H1 (cell line): ENCODE measurements around the gene ZDHHC1. TPM values are rescaled to one million over a fixed set of nuclear protein-coding genes. Genes with fewer than 3 reads are reported as not detected.

Experiments used
- CTCF ChIA-PET: fragments of 300-600 bp; sonication (Branson Sonifier 250); formaldehyde crosslinking; loops from one replicate; lab custom pipeline; 2021; ENCODE audit not compliant: partially characterized antibody; lab: Charles Lee
- POLR2A ChIA-PET: fragments of 300-600 bp; sonication (Branson Sonifier 250); formaldehyde crosslinking; loops from one replicate; lab custom pipeline; 2021; ENCODE audit warnings: inconsistent platforms; ENCODE audit not compliant: partially characterized antibody; lab: Charles Lee
- DNase-seq, 2 experiments: peaks; one replicate each; pipeline versions ENCODE4 v3.0.0 to v3.0.0-alpha.2; 2010 to 2022; ENCODE audit warnings: low spot score in 2 of 2, low read depth in 1 of 2, mixed read lengths in 1 of 2
- FAIRE-seq: peaks from 2 replicates; lab custom pipeline; 2011; peaks lifted over from hg19 to GRCh38; lab: Jason Lieb, UNC
- H2AFZ ChIP-seq: 2 replicates; pipeline ENCODE4 v1.8.1; 2012; ENCODE audit warnings: low read length, inconsistent platforms
- H2AK5ac ChIP-seq: 2 replicates; pipeline ENCODE4 v1.6.1; 2013; ENCODE audit warnings: low read depth, low read length
- H2BK120ac ChIP-seq: replicated peaks from 2 replicates; pipeline ENCODE3; 2013; ENCODE audit warnings: low read depth, low read length, inconsistent platforms
- H2BK12ac ChIP-seq: 2 replicates; pipeline ENCODE4 v1.6.1; 2013; ENCODE audit warnings: low read depth, low read length
- H2BK15ac ChIP-seq: 2 replicates; pipeline ENCODE4 v1.6.1; 2013; ENCODE audit warnings: low read length
- H2BK20ac ChIP-seq: 2 replicates; pipeline ENCODE4 v1.6.1; 2013; ENCODE audit warnings: low read length
- H2BK5ac ChIP-seq: 2 replicates; pipeline ENCODE4 v1.6.1; 2013; ENCODE audit warnings: low read depth, low read length
- H3K14ac ChIP-seq: 2 replicates; pipeline ENCODE4 v1.6.1; 2013; ENCODE audit warnings: inconsistent platforms; ENCODE audit not compliant: insufficient read length
- H3K18ac ChIP-seq: 2 replicates; pipeline ENCODE4 v1.6.1; 2013; ENCODE audit warnings: low read length; ENCODE audit errors: extremely low read depth
- H3K23ac ChIP-seq: 2 replicates; pipeline ENCODE4 v1.6.1; 2013; ENCODE audit warnings: inconsistent platforms; ENCODE audit not compliant: insufficient read length
- H3K23me2 ChIP-seq: 2 replicates; pipeline ENCODE4 v1.6.1; 2013; ENCODE audit warnings: low read depth, low read length
- H3K27ac ChIP-seq: 2 replicates; pipeline ENCODE4 v1.6.1; 2011; ENCODE audit warnings: low read depth, low read length, inconsistent platforms
- H3K27me3 ChIP-seq, 4 experiments: replicated peaks in 1 of 4; 1 replicate in 1 of 4; 2 replicates in 3 of 4; pipeline versions ENCODE4 v1.6.1 to v1.8.1; 2011 to 2013; ENCODE audit warnings: low read length in 3 of 4, mild to moderate bottlenecking in 3 of 4, inconsistent platforms in 2 of 4, mixed read lengths in 2 of 4, moderate library complexity in 1 of 4; ENCODE audit not compliant: control insufficient read depth in 3 of 4, insufficient read depth in 3 of 4; ENCODE audit errors: extremely low read depth in 1 of 4
- H3K36me3 ChIP-seq, 4 experiments: 2 replicates each; pipeline versions ENCODE4 v1.6.1 to v1.8.1; 2011 to 2013; ENCODE audit warnings: mild to moderate bottlenecking in 4 of 4, low read length in 3 of 4, moderate library complexity in 2 of 4, control low read depth in 1 of 4, inconsistent platforms in 1 of 4; ENCODE audit not compliant: insufficient read depth in 4 of 4, control insufficient read depth in 2 of 4
- H3K4ac ChIP-seq: replicated peaks from 2 replicates; pipeline ENCODE3; 2013; ENCODE audit warnings: low read length, low read depth, mixed read lengths, inconsistent platforms; ENCODE audit not compliant: insufficient read length
- H3K4me1 ChIP-seq, 4 experiments: replicated peaks in 1 of 4; 1 replicate in 1 of 4; 2 replicates in 3 of 4; pipeline versions ENCODE4 v1.6.1 to v1.8.1; 2011 to 2013; ENCODE audit warnings: low read length in 3 of 4, inconsistent platforms in 2 of 4, mixed read lengths in 1 of 4; ENCODE audit not compliant: insufficient read depth in 4 of 4, control insufficient read depth in 3 of 4
- H3K4me2 ChIP-seq, 2 experiments: 2 replicates each; pipeline versions ENCODE4 v1.6.1 to v1.8.1; 2011 to 2013; ENCODE audit warnings: low read depth in 2 of 2, low read length in 2 of 2, control low read depth in 1 of 2, inconsistent platforms in 1 of 2, mild to moderate bottlenecking in 1 of 2; ENCODE audit not compliant: insufficient read depth in 1 of 2
- H3K4me3 ChIP-seq, 4 experiments: fragments of 200-600, 300-600 bp in 1 of 4; sonication (generic), shearing (Covaris generic), sonication (Bioruptor Twin) in 1 of 4; 2 replicates each; pipeline versions ENCODE4 v1.5.1 to v1.8.1; 2011 to 2016; ENCODE audit warnings: low read length in 4 of 4, low read depth in 3 of 4, control low read depth in 2 of 4, inconsistent platforms in 2 of 4, mild to moderate bottlenecking in 2 of 4, mixed read lengths in 1 of 4, moderate library complexity in 1 of 4; ENCODE audit not compliant: insufficient read depth in 2 of 4; ENCODE audit errors: extremely low read depth in 1 of 4
- H3K56ac ChIP-seq: replicated peaks from 2 replicates; pipeline ENCODE3; 2013; ENCODE audit warnings: low read depth, mild to moderate bottlenecking, mixed read lengths, low read length, inconsistent platforms; ENCODE audit not compliant: insufficient read length
- H3K79me1 ChIP-seq: 2 replicates; pipeline ENCODE4 v1.6.1; 2013; ENCODE audit warnings: low read depth, low read length, control low read depth
- H3K79me2 ChIP-seq, 2 experiments: 2 replicates each; pipeline versions ENCODE4 v1.6.1 to v1.8.1; 2012 to 2013; ENCODE audit warnings: low read length in 2 of 2, mild to moderate bottlenecking in 2 of 2, inconsistent platforms in 1 of 2; ENCODE audit not compliant: insufficient read depth in 2 of 2, control insufficient read depth in 1 of 2
- H3K9ac ChIP-seq, 4 experiments: replicated peaks in 1 of 4; 1 replicate in 1 of 4; 2 replicates in 3 of 4; pipeline versions ENCODE4 v1.6.1 to v1.8.1; 2011 to 2013; ENCODE audit warnings: low read depth in 3 of 4, low read length in 3 of 4, control low read depth in 2 of 4, mild to moderate bottlenecking in 2 of 4, moderate library complexity in 2 of 4, inconsistent platforms in 1 of 4; ENCODE audit errors: extremely low read depth in 1 of 4
- H3K9me3 ChIP-seq, 2 experiments: 2 replicates each; pipeline versions ENCODE4 v1.6.1 to v1.8.1; 2012 to 2013; ENCODE audit warnings: mild to moderate bottlenecking in 2 of 2, moderate library complexity in 2 of 2, control low read depth in 1 of 2, inconsistent platforms in 1 of 2, low read depth in 1 of 2, low read length in 1 of 2, mixed read lengths in 1 of 2; ENCODE audit not compliant: insufficient read depth in 2 of 2
- H4K20me1 ChIP-seq, 2 experiments: replicated peaks in 1 of 2; 2 replicates each; pipeline versions ENCODE3 to v1.8.1; 2011 to 2013; ENCODE audit warnings: inconsistent platforms in 2 of 2, low read length in 2 of 2, mild to moderate bottlenecking in 1 of 2; ENCODE audit not compliant: insufficient read depth in 2 of 2, control insufficient read depth in 1 of 2
- H4K5ac ChIP-seq: 2 replicates; pipeline ENCODE4 v1.6.1; 2013; ENCODE audit warnings: low read length, low read depth, mixed read lengths, inconsistent platforms; ENCODE audit not compliant: insufficient read length
- H4K8ac ChIP-seq: 2 replicates; pipeline ENCODE4 v1.8.0; 2013; ENCODE audit warnings: mild to moderate bottlenecking, moderate library complexity, low read length, inconsistent platforms; ENCODE audit not compliant: insufficient read depth; ENCODE audit errors: extremely low read depth
- H4K91ac ChIP-seq: replicated peaks from 2 replicates; pipeline ENCODE3; 2013; ENCODE audit warnings: low read length, mixed read lengths, inconsistent platforms; ENCODE audit not compliant: insufficient read length
- CHD2 ChIP-seq: IDR thresholded peaks from 2 replicates; pipeline ENCODE4 v1.6.1; 2012; ENCODE audit warnings: low read length, improper control_type of control experiment
- CREB1 ChIP-seq: IDR thresholded peaks from 2 replicates; pipeline ENCODE4 v1.6.1; 2012; ENCODE audit warnings: inconsistent platforms
- E2F6 ChIP-seq: IDR thresholded peaks from 2 replicates; pipeline ENCODE4 v1.6.1; 2012; ENCODE audit warnings: inconsistent platforms
- EP300 ChIP-seq, 2 experiments: IDR thresholded peaks; 1 replicate in 1 of 2; 2 replicates in 1 of 2; pipeline ENCODE4 v1.6.1; 2011 to 2012; ENCODE audit warnings: low read depth in 2 of 2, low read length in 2 of 2, mild to moderate bottlenecking in 2 of 2, borderline replicate concordance in 1 of 2, inconsistent platforms in 1 of 2, moderate library complexity in 1 of 2
- HDAC2 ChIP-seq, 2 experiments: fragments of 300-600 bp in 1 of 2; sonication (generic) in 1 of 2; IDR thresholded peaks; 2 replicates each; pipeline ENCODE4 v1.6.1; 2011 to 2012; ENCODE audit warnings: low read depth in 2 of 2, low read length in 2 of 2, mild to moderate bottlenecking in 2 of 2, moderate library complexity in 2 of 2, borderline replicate concordance in 1 of 2, inconsistent platforms in 1 of 2
- HDAC6 ChIP-seq: IDR thresholded peaks from one replicate; pipeline ENCODE4 v1.7.1; 2012; ENCODE audit warnings: low read depth, mild to moderate bottlenecking, inconsistent platforms, low read length, moderate library complexity
- NANOG ChIP-seq: IDR thresholded peaks from 2 replicates; pipeline ENCODE4 v1.6.1; 2011; ENCODE audit warnings: low read length, low read depth, mild to moderate bottlenecking, inconsistent platforms; ENCODE audit not compliant: insufficient read depth, poor library complexity, severe bottlenecking
- POLR2AphosphoS5 ChIP-seq: IDR thresholded peaks from 2 replicates; pipeline ENCODE4 v1.6.1; 2011; ENCODE audit warnings: low read depth, low read length
- TEAD4 ChIP-seq: IDR thresholded peaks from 2 replicates; pipeline ENCODE4 v1.6.1; 2012; ENCODE audit warnings: low read depth, low read length, inconsistent platforms, mixed read lengths
- YY1 ChIP-seq: IDR thresholded peaks from 2 replicates; pipeline ENCODE4 v1.6.1; 2011; ENCODE audit warnings: low read depth, mild to moderate bottlenecking, low read length
- WGBS, 2 experiments: shearing (Covaris generic) in 1 of 2; methylation state at CpG; one replicate each; pipeline versions ENCODE4 v1.1.6 to v1.1.7; 2013 to 2015; ENCODE audit warnings: low lambda C conversion rate in 2 of 2, mixed read lengths in 2 of 2, inconsistent platforms in 1 of 2, low coverage in 1 of 2, missing lambda C conversion rate in 1 of 2; ENCODE audit not compliant: insufficient replicate concordance in 2 of 2, insufficient coverage in 1 of 2, insufficient read length in 1 of 2; ENCODE audit errors: extremely low coverage in 1 of 2, missing lambda C conversion rate in 1 of 2; 5-methylcytosine and 5-hydroxymethylcytosine counted together
- polyA plus RNA-seq, 7 experiments: library from polyadenylated mRNA; depleted of rRNA in 3 of 7; stranded (reverse) in 5 of 7; unstranded in 2 of 7; fragments of >200 nt in 5 of 7; fragments of 200-250 nt in 2 of 7; gene quantifications; 1 replicate in 5 of 7; 2 replicates in 1 of 7; 4 replicates in 1 of 7; pipeline versions ENCODE4 v1.2.1 to v1.2.3, GENCODE V29; 2011 to 2013; ENCODE audit warnings: missing spikeins in 2 of 7, mixed read lengths in 2 of 7
- total RNA-seq: library from RNA; stranded (reverse); fragmentation: NEBNext Ultra II Directional; extraction: Animal tissue kit (Norgen Biotek cat#: 25700); gene quantifications from 2 replicates; pipeline ENCODE4 v1.2.1, GENCODE V29; 2021

The ZDHHC1 gene
- total and polyA plus RNA-seq, 2 of the 8 experiments (the other 6 are each of a cell fraction or from before 2014, with no cell fraction given), result 3.1 to 4.9 TPM

- H2BK20ac ChIP-seq, result no peak overlapping the region
- CTCF ChIA-PET, result interaction anchor here (0.5 to 32.4 kb wide), 8 partner anchors 7 to 476 kb away, joined by 3 to 476 read pairs (median 6); partner anchors contain the start of genes TPPP3 and ZDHHC1
- no peak overlapping the region for H3K23ac ChIP-seq
- no peaks in the 10 kb centered on the region for H4K20me1 ChIP-seq
- peak overlapping the region; percentile 16; the same call in 1 of the 2 replicates for H2AK5ac ChIP-seq
- H3K9me3 ChIP-seq, result no peaks in the 10 kb centered on the region
- H3K4me1 ChIP-seq, result peaks cover 0 to 26% (median 9%) of the 10 kb centered on the region in 4 experiments; a peak in 5 of 7 replicates
- WGBS, 2 experiments, result 81% methylated on average over 18 of the region's 18 CpGs; no CpG with 5 or more reads in 1 of the 2 experiments
- H3K79me1 ChIP-seq, result no peaks in the 10 kb centered on the region
- H3K23me2 ChIP-seq, result peaks cover 2% of the 10 kb centered on the region; the same call in 1 of the 2 replicates
- no peak overlapping the region for H3K4ac ChIP-seq
- no peaks in the 10 kb centered on the region for H3K36me3 ChIP-seq
- H2BK120ac ChIP-seq, result no peak overlapping the region
- no peak overlapping the region for H3K9ac ChIP-seq
- H3K14ac ChIP-seq, result no peak overlapping the region
- H4K91ac ChIP-seq, result no peak overlapping the region
- H3K27ac ChIP-seq, result no peak overlapping the region
- POLR2A ChIA-PET, result interaction anchor here (0.6 to 1.6 kb wide), 5 partner anchors 8 to 32 kb away, joined by 3 to 4 read pairs (median 3); no protein-coding TSS in a partner anchor
- H3K56ac ChIP-seq, result no peak overlapping the region
- H2BK5ac ChIP-seq, result no peak overlapping the region; the same call in 1 of the 2 replicates
- peak overlapping the region; percentile 27; the same call in 1 of the 2 replicates for H2BK12ac ChIP-seq
- no peaks in the 10 kb centered on the region; a peak in 1 of 7 replicates for H3K27me3 ChIP-seq
- no peaks in the 10 kb centered on the region for H3K79me2 ChIP-seq
- no peak for FAIRE-seq
- H4K8ac ChIP-seq, result no peak overlapping the region
- no peak overlapping the region for H3K18ac ChIP-seq
- no peak for DNase-seq
- no peak overlapping the region for H2AFZ ChIP-seq
- no peak overlapping the region; the same call in 1 of the 2 replicates for H2BK15ac ChIP-seq
- no peak overlapping the region for H3K4me2 ChIP-seq
- H3K4me3 ChIP-seq, result no peak overlapping the region
- H4K5ac ChIP-seq, result no peak overlapping the region
- no peak for TF ChIP-seq YY1
- no peak for TF ChIP-seq CREB1
- TF ChIP-seq POLR2AphosphoS5, result no peak
- no peak for TF ChIP-seq CHD2
- no peak for TF ChIP-seq E2F6
- no peak for TF ChIP-seq HDAC2 (IDR thresholded peaks at IDR 0.05; ENCODE audit: borderline replicate concordance in 1 of 2, low read depth in 2 of 2, low read length in 2 of 2)
- no peak for TF ChIP-seq HDAC6
- TF ChIP-seq TEAD4, result no peak
- no peak for TF ChIP-seq NANOG
- TF ChIP-seq EP300 (IDR thresholded peaks at IDR 0.05; ENCODE audit: borderline replicate concordance in 1 of 2, low read depth in 2 of 2, low read length in 2 of 2), result no peak
These were observed 9.9 kb downstream of the ZDHHC1 start for GRCh38 chr16:67406111-67406971.
